Measurements from ENCODE around the gene SLC25A40.
"Not testable (repeated sequence)": the region's sequence is repeated elsewhere in the genome, so short reads cannot be mapped to it uniquely, and the experiment has no call there.

SLC25A40 gene

GRCh38 chr7:87866533-87866932, 9.6 kb downstream of the SLC25A40 start:
- not testable (repeated sequence) for DNase-seq

DNA sequence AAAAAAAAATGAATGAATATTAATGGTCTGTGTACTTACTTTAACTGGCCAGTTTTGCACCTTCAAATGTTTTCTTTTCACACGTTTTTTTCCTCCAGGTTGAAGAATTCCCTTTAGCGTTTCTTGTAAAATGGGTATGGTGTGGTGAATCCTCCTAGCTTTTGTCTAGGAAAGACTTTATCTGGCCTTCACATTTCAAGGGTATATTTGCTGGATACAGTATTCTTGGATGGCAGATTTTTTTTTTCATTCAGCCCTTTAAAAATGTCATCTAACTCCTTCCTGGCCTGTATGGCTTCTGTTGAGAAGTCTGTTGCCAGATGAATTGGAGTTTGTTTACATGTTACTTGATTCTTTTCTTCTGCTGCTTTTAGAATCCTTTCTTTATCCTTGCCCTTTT, 10.1 kb downstream of the SLC25A40 start:
- no peak for DNase-seq

DNA sequence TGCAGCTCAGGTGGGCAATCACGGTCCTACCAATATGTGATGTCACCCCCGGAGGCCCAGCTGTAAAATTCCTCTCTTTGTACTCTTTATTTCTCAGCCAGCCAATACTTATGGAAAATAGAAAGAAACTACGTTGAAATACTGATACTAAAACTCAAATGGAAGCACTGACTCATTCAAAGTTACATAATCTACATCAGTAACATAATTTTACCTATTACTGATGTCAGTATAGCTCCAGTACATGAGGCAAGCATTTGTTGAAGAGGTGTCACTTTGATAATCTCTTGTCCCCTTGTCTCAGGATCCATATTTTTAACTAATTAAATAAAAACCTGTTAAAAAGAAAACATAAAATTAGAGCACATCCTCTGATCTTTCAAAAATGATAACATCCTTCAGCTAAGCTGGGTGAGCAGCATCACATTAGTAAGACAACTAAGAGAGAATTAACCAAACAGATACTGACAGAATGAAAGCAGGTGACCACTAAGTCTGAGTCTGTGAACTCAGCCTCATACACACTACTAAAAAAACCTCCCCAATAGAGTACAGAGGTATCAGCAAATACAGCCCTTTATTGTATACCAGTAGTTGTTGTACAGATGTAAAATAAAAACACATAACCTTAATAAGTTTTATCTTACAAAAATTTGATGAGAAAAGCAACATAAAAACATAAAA, 17.6 kb downstream of the SLC25A40 start:
- no peak for DNase-seq

GRCh38 chr7:87853237-87853864, 22.8 kb downstream of the SLC25A40 start:
- DNase-seq, result no peak

DNA sequence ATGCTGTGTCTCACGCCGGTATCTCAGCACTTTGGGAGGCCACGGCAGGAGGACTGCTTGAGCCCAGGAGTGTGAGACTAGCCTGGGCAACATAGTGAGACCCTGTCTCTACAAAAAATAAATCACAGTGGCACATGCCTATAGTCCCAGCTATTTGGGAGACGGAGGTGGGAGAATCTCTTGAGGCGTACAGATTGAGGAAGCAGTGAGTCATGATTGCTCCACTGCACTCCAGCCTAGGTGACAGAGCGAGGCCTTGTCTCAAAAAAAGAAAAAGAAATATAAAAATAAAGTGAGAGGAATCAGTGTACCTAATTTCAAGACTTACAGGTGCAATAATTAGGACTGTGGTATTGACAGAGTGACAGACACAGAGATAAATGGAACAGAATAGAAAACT, 23.9 kb downstream of the SLC25A40 start:
- DNase-seq, result no peak

DNA sequence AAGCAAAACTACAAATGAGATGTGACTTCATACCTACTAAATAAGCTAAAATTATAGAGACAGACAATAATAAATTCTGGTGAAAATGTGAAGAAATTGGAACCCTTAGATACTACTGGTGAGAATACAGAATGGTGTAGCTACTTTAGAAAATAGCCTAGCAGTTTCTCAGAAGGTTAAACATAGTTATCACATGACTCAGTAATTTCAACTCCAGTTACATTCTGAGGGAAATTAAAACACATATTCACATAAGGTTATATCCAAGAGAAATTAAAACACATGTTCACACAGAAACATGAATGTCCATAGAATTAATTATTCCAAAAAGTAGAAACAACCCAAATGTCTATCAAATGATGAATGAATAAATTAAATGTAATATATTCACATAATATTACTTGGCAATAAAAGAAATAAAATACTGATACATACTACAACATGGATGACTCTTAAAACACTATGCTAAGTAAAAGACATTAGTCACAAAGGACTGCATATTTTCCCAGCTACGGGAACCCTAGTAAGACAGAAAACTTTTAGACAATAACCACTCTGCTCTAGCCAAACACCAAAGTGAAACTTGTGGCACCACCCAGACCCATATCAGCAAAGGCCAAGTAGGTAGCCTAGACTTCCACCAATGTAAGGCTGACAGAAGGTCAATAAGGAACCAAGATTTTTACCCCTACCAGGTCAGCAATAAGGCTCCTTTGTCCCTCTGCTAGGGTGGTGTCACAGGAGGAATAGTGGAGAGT, 25.1 kb downstream of the SLC25A40 start:
- no peak for DNase-seq

DNA sequence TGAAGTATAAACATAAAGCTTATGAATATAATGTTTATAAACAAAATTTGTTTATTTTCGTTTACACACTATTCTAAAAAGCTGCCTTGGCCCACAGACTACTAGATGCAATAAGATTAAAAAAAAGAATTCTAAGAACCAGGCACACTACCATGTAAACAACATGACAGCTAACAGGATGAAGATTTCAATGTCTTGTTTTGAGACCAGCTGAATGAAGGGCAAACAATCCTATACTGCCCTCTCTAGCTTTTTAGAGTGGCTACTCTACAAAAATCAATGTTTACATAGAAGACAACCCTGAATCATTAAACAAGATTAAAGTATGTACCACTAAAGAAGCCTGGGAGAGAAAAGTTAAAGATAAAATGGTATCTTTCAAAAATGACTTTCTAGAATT, 38.6 kb downstream of the SLC25A40 start:
- DNase-seq, result no peak

DNA sequence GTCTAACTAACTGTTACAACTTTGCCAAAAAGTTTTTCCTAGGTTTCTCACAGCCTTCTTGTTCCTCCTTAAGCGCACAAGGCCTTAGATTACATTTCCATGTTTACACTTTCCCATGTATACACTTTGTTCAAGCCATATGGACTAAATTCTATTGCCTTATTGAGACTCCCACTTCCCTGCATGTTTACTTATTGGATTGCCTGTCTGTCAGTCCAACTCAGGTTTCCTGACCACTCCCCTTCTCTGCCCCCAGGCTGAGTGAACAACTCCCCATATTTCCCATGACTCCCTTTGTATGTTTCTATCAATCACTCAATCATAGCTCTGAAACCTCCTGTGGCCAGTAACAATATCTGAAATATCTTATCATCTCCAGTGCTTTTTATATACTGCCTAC, 43.0 kb downstream of the SLC25A40 start:
- DNase-seq, result no peak

DNA sequence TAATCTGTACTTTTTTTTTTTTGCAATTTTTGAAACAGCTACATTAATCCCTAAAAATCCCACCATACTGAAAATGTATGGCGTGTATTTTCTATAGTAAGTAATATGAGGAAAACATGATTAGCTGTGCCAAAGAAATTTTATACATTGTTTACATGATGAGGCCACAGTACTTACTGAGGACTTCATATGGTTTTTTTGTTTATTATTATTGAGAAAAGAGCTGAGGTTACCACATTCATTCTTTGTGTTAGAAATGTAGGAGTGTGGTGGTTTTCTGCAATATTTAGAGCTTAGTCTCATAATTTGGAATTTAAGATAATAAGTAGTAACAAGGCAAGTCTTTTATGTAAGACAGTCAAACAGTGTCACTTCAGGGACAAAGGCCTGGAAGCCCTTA, 45.1 kb downstream of the SLC25A40 start:
- DNase-seq, result no peak

GRCh38 chr7:87828383-87828782, 47.8 kb downstream of the SLC25A40 start:
- DNase-seq, result not testable (repeated sequence)

DNA sequence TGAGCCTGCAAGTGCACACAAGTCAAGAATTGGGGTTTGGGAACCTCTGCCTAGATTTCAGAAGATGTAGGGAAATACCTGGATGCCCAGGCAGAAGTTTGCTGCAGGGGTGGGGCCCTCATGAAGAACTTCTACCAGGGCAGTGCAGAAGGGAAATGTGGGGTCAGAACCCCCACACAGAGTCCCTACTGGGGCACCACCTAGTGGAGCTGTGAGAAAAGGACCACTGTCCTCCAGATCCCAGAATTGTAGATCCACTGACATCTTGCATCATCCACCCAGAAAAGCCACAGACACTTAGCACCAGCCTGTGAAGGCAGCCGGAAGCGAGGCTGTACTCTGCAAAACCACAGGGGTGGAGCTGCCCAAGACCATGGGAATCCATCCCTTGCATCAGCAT, 50.8 kb downstream of the SLC25A40 start:
- not testable (repeated sequence) for DNase-seq

- DNase-seq, result not testable (repeated sequence)
Measured at GRCh38 chr7:87822056-87822455, 54.1 kb downstream of the SLC25A40 start.

DNA sequence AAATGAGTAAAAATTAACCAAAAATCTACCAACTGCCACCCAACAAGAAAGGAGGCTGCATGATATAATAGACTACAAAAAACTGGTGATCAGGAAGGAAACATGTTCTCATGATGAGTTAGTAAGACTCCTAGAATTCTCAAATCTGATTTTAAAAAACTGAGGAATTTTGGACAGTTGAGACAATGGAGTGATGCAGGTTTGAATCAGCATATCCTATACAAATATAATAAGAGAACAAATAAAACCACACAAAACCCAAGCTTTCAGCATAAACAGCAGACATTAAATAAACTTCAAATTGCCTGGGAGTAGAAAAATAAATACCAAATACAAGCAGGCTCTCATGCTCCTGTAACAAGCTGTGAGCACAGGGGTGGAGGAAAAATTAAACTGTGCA, 57.8 kb downstream of the SLC25A40 start:
- no peak for DNase-seq

DNA sequence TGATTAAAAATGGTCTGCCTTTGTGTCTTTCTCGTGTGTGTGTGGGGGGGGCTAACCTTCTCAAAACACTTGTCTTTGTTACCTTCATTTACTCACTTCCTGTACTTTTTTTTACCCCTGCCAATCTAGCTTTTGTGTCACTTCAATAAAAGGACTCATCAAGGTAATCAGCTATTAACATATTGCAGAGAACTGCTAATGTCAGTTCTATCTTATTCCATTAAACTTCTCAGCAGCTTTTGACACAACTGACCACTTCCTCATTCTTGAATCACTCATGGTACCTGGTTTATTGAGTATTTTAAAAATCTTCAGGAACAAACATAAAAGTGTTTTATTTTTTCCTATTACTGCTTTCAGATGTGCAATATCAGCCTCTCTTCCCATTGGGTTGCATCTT, 59.8 kb downstream of the SLC25A40 start:
- DNase-seq, result no peak

- no peak for DNase-seq
Measured at GRCh38 chr7:87810726-87811125, 65.4 kb downstream of the SLC25A40 start.

DNA sequence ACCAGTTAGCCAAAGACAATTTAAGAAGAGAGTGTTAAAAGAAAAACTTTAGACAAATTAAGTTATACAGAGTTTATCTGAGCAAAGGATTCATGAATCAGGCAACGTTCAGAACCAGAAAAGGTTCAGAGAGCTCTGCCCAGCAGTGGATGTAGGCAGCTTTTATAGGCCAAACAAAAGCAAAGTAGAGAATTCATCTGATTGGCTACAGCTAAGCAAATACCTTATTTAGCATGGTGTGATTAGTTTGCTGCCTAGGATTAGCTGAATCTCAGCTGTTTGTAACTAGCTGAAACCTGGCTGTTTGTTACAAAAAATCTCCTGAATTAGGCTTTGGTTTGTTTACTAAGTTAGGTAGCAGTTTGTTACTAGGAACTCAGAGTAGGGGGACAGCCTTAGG, 66.0 kb downstream of the SLC25A40 start:
- DNase-seq, result no peak

DNA sequence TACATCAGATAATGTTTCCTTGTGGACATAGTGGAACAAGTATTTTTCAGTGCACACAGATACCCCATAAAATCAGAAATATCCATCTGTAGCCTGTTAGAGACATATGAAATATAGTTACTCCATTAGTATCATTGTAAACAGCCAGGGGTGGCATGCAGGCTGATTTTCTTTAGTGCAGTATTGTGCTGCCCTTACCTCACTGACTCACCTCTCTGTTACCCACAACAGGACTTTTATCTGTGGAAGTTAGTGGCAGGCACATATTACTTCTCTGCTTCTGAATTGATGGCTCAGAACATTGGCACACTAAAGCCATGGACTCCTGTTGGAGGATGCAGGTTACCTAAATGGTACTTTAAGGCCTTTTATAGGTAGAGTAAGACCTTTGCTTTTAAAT, 70.0 kb downstream of the SLC25A40 start:
- DNase-seq, result no peak

- peak; percentile 53 for DNase-seq
Measured at GRCh38 chr7:87797798-87798403, 78.3 kb downstream of the SLC25A40 start.

- no peak for DNase-seq
Measured at GRCh38 chr7:87797395-87797794, 78.8 kb downstream of the SLC25A40 start.

DNA sequence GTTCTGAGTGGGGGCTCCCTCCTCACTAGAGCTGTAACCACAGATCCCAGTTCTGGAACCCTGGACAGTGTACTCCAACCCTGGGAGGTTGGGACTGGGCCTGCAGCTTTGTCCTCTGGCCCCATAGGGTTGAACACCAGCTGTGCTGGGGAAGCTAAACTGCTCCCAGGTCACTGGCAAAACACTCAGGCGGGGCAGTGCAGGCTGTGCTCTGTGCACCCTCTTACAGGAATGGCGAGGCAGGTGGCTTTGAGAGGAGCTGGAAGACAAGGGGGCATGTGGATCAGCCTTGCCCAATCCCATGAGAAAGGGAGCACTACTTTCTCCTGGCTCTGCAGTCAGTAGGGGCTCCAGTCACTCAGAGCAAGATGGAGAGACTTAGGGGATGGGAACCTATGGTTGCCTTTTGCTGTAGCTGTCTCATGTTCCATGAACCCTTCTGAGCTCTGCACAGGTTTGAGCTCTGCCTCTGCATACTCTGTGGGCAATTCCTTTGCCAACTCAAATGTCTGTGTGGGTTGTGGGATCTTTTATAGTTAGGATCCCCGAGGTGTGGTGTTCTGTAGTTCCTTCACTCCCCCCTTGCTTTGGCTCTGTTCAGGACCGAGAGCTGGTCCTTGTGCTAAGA, 90.7 kb downstream of the SLC25A40 start:
- DNase-seq, result no peak

GRCh38 chr7:87784424-87784823, 91.7 kb downstream of the SLC25A40 start:
- no peak for DNase-seq

Data from DMS153 (cell line).